OCI-LY7 (cell line): Measurements from ENCODE around the gene FAM107B. TPM values are rescaled to one million over a fixed set of nuclear protein-coding genes. Genes with fewer than 3 reads are reported as not detected.

ENCODE experiments used
- BruUV-seq: library from RNA; stranded (reverse); fragments of 400-500 nt; replicated peaks from 2 replicates; lab custom pipeline; 2021; lab: Mats Ljungman, UMichigan
- CTCF ChIA-PET: fragments of 300-600 bp; sonication (Branson Sonifier 250); formaldehyde crosslinking; loops from one replicate; lab custom pipeline; 2022; ENCODE audit warnings: antibody characterized with exemption; ENCODE audit not compliant: unreplicated experiment; lab: Charles Lee
- POLR2A ChIA-PET: fragments of 300-600 bp; sonication (Branson Sonifier 250); formaldehyde crosslinking; loops from one replicate; lab custom pipeline; 2022; ENCODE audit warnings: antibody characterized with exemption; lab: Charles Lee
- DNase-seq: peaks from one replicate; pipeline ENCODE4 v3.0.0-alpha.2; 2015; ENCODE audit warnings: low spot score
- H2AFZ ChIP-seq: fragments of 200-600 bp; sonication (generic), shearing (Covaris generic); 2 replicates; pipeline ENCODE4 v1.6.1; 2014; ENCODE audit warnings: mild to moderate bottlenecking, antibody characterized with exemption, low read length, moderate library complexity
- H3K27ac ChIP-seq: fragments of 200-600 bp; sonication (generic); 2 replicates; pipeline ENCODE4 v1.5.1; 2014; ENCODE audit warnings: mixed run types, low read depth, mild to moderate bottlenecking, moderate library complexity, low read length, inconsistent platforms; ENCODE audit not compliant: poor library complexity, severe bottlenecking
- H3K36me3 ChIP-seq: fragments of 200-600 bp; sonication (generic); 2 replicates; pipeline ENCODE4 v1.6.1; 2014; ENCODE audit warnings: mild to moderate bottlenecking, antibody characterized with exemption, low read length, moderate library complexity, mixed read lengths; ENCODE audit not compliant: insufficient read depth
- H3K4me1 ChIP-seq: fragments of 200-600 bp; sonication (generic); 2 replicates; pipeline ENCODE4 v1.5.1; 2014; ENCODE audit warnings: mild to moderate bottlenecking, low read length; ENCODE audit not compliant: insufficient read depth, poor library complexity, severe bottlenecking
- H3K4me2 ChIP-seq: fragments of 200-600 bp; sonication (generic); 2 replicates; pipeline ENCODE4 v1.6.1; 2014; ENCODE audit warnings: mild to moderate bottlenecking, low read length
- H3K4me3 ChIP-seq: fragments of 200-600 bp; sonication (generic); 2 replicates; pipeline ENCODE4 v1.5.1; 2014; ENCODE audit warnings: mild to moderate bottlenecking, low read depth, low read length; ENCODE audit not compliant: poor library complexity, severe bottlenecking
- H3K79me2 ChIP-seq: fragments of 200-600 bp; sonication (generic); 2 replicates; pipeline ENCODE4 v1.6.1; 2016; ENCODE audit warnings: low read depth, mild to moderate bottlenecking, low read length, moderate library complexity, mixed read lengths; ENCODE audit not compliant: insufficient read depth
- H3K9me2 ChIP-seq: fragments of 200-600 bp; sonication (generic); 2 replicates; pipeline ENCODE4 v1.6.1; 2016; ENCODE audit warnings: mild to moderate bottlenecking, low read length, mixed read lengths; ENCODE audit not compliant: insufficient read depth
- H3K9me3 ChIP-seq: fragments of 200-600 bp; sonication (generic); 2 replicates; pipeline ENCODE4 v1.6.1; 2014; ENCODE audit warnings: mild to moderate bottlenecking, mixed run types, low read length, mixed read lengths
- H4K20me1 ChIP-seq: fragments of 200-600 bp; sonication (generic); 2 replicates; pipeline ENCODE4 v1.6.1; 2014; ENCODE audit warnings: mild to moderate bottlenecking, antibody characterized with exemption, low read length, moderate library complexity, mixed read lengths; ENCODE audit not compliant: insufficient read depth
- EZH2phosphoT487 ChIP-seq: fragments of 200-600 bp; sonication (generic); IDR thresholded peaks from 2 replicates; pipeline ENCODE4 v1.6.1; 2018; ENCODE audit warnings: low read depth, borderline replicate concordance, mild to moderate bottlenecking, mixed run types, antibody characterized with exemption, low read length, moderate library complexity, mixed read lengths
- intact Hi-C: fragments of 100-400 bp; cut with micrococcal nuclease; formaldehyde crosslinking; loops from one replicate; pipeline ENCODE4 v1.10.0; 2022; ENCODE audit not compliant: unreplicated experiment
- total RNA-seq, 2 experiments: library from RNA; depleted of rRNA in 1 of 2; stranded (reverse); fragments of >200 nt in 1 of 2; shearing (Covaris generic) in 1 of 2; gene quantifications; 2 replicates each; pipeline ENCODE4 v1.2.3, GENCODE V29; 2014 to 2022
- TF ChIP-seq, protein P1 (sequence below): fragments of 200-600 bp; sonication (generic); conservative IDR thresholded peaks from 2 replicates; pipeline ENCODE4 v1.5.1; 2014; ENCODE audit warnings: mild to moderate bottlenecking, antibody characterized with exemption, low read length, moderate library complexity, mixed read lengths

FAM107B gene
- total RNA-seq, 2 experiments from 2014 or later, result 114 to 398 TPM

DNA sequence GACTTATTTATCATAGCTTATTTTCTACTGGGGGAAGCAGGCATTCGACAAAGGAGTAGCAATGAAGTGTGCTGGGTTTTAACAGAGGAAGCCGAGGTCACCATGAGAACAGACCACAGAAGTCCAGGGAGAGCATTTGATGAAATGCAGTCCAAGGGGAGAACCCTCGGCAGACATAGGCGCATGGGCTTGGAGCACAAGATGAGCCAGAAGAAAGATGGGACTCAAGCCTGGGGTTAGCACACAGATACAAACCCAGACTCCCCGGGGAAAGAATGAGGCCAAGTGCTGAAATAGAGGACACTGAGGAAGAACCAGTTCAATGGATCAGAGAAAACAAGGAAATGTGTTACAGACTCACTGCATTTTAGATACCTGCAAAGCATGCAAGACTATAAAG is 209.5 kb downstream of the FAM107B start:
- intact Hi-C loops, result loop anchor here (2.0 kb wide), 1 partner anchor 38 kb away; no protein-coding TSS in a partner anchor
- DNase-seq, result no peak
- CTCF ChIA-PET, result interaction anchor here (1.4 kb wide), 1 partner anchor 9 kb away, joined by 3 read pairs; no protein-coding TSS in a partner anchor
- peak overlapping the region; percentile 19 for H3K4me3 ChIP-seq
- POLR2A ChIA-PET, result interaction anchor here (1.0 kb wide), 1 partner anchor 22 kb away, joined by 3 read pairs; no protein-coding TSS in a partner anchor
- peaks cover 68% of the 10 kb centered on the region for H3K4me1 ChIP-seq
- H2AFZ ChIP-seq, result no peak overlapping the region
- no peaks in the 10 kb centered on the region for H3K9me3 ChIP-seq
- TF ChIP-seq, protein P1, sequence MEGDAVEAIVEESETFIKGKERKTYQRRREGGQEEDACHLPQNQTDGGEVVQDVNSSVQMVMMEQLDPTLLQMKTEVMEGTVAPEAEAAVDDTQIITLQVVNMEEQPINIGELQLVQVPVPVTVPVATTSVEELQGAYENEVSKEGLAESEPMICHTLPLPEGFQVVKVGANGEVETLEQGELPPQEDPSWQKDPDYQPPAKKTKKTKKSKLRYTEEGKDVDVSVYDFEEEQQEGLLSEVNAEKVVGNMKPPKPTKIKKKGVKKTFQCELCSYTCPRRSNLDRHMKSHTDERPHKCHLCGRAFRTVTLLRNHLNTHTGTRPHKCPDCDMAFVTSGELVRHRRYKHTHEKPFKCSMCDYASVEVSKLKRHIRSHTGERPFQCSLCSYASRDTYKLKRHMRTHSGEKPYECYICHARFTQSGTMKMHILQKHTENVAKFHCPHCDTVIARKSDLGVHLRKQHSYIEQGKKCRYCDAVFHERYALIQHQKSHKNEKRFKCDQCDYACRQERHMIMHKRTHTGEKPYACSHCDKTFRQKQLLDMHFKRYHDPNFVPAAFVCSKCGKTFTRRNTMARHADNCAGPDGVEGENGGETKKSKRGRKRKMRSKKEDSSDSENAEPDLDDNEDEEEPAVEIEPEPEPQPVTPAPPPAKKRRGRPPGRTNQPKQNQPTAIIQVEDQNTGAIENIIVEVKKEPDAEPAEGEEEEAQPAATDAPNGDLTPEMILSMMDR, result no peak
- no peak for TF ChIP-seq EZH2phosphoT487
- peak overlapping the region; percentile 71; the same call in 1 of the 2 replicates for H3K4me2 ChIP-seq
- BruUV-seq, result no TSS peak
- H3K27ac ChIP-seq, result peak overlapping the region; percentile 30
- no peaks in the 10 kb centered on the region for H3K9me2 ChIP-seq
- peaks cover 89% of the 10 kb centered on the region for H3K36me3 ChIP-seq
- H4K20me1 ChIP-seq, result peaks cover 42% of the 10 kb centered on the region; the same call in 1 of the 2 replicates
- peaks cover 100% of the 10 kb centered on the region for H3K79me2 ChIP-seq

DNA sequence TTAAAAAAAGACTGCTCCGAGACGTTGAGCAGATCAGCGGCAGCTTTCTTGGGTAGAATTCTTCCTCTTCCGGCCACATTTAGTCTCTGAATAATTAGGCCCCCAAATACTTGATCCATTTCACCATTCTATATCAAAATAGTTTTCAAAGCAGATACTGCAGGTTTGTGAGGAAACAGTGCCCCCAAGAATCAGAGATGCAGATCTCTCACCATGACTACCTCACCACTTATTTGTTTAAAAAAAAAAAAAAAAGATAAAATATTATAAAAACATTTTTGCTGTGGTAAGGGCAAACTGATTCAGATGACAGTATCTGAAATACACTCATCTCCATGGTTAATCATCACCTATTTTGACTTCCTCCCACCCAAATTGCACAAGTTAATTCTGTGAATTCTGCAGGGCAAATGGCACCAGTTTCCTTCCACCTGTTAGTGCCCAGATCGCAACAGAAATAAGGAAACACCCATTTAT is 210.4 kb downstream of the FAM107B start:
- BruUV-seq, result no TSS peak
- peaks cover 72% of the 10 kb centered on the region for H3K4me1 ChIP-seq
- peak overlapping the region; percentile 30 for H3K27ac ChIP-seq
- peak overlapping the region; percentile 71 for H3K4me2 ChIP-seq
- no peaks in the 10 kb centered on the region for H3K9me2 ChIP-seq
- H4K20me1 ChIP-seq, result peaks cover 41% of the 10 kb centered on the region; the same call in 1 of the 2 replicates
- H3K79me2 ChIP-seq, result peaks cover 100% of the 10 kb centered on the region
- no peak overlapping the region for H2AFZ ChIP-seq
- no peak for DNase-seq
- TF ChIP-seq EZH2phosphoT487, result no peak
- TF ChIP-seq, protein P1, result no peak
- peak overlapping the region; percentile 40 for H3K4me3 ChIP-seq
- ChIA-PET CTCF (interaction anchor here (1.4 kb wide), 1 partner anchor 10 kb away, joined by 3 read pairs; no protein-coding TSS in a partner anchor), POLR2A (interaction anchor here (0.5 to 1.3 kb wide), 3 partner anchors 11 to 68 kb away, joined by 3 to 10 read pairs (median 6); no protein-coding TSS in a partner anchor)
- no peaks in the 10 kb centered on the region for H3K9me3 ChIP-seq
- intact Hi-C loops, result loop anchor here (2.0 kb wide), 1 partner anchor 38 kb away; no protein-coding TSS in a partner anchor
- peaks cover 84% of the 10 kb centered on the region for H3K36me3 ChIP-seq
